Neural cell (in vitro differentiated cells): ENCODE results near the gene NUP42. TPM values are rescaled to one million over a fixed set of nuclear protein-coding genes. Genes with fewer than 3 reads are reported as not detected.

ENCODE experiments used
- H2AFZ ChIP-seq: fragments of 200-600, 300-800 bp; sonication (generic), shearing (Covaris generic); 2 replicates; pipeline ENCODE4 v1.6.0; 2014; ENCODE audit warnings: low read depth, mild to moderate bottlenecking, antibody characterized with exemption, low read length, moderate library complexity
- H3F3A ChIP-seq: fragments of 200-600 bp; shearing (Covaris generic); 2 replicates; pipeline ENCODE4 v1.6.1; 2016; ENCODE audit warnings: mild to moderate bottlenecking, moderate library complexity, mixed read lengths, antibody characterized with exemption, low read length; ENCODE audit not compliant: insufficient read depth, poor library complexity, severe bottlenecking
- H3K27ac ChIP-seq: fragments of 200-600, 300-800 bp; sonication (generic), shearing (Covaris generic); 2 replicates; pipeline ENCODE4 v1.5.1; 2014; ENCODE audit warnings: mild to moderate bottlenecking, low read length, moderate library complexity
- H3K27me3 ChIP-seq: fragments of 300-800, 200-600 bp; sonication (generic), shearing (Covaris generic); 2 replicates; pipeline ENCODE4 v1.6.0; 2014; ENCODE audit warnings: mild to moderate bottlenecking, low read depth, low read length, moderate library complexity; ENCODE audit not compliant: insufficient read depth
- H3K36me3 ChIP-seq: fragments of 300-800, 200-600 bp; sonication (generic), shearing (Covaris generic); 2 replicates; pipeline ENCODE4 v1.5.1; 2014; ENCODE audit warnings: mild to moderate bottlenecking, antibody characterized with exemption, low read length, moderate library complexity; ENCODE audit not compliant: insufficient read depth
- H3K4me2 ChIP-seq: fragments of 300-800, 200-600 bp; sonication (generic), shearing (Covaris generic); 2 replicates; pipeline ENCODE4 v1.6.0; 2014; ENCODE audit warnings: mild to moderate bottlenecking, low read length
- H3K4me3 ChIP-seq: fragments of 300-800, 200-600 bp; sonication (generic), shearing (Covaris generic); 2 replicates; pipeline ENCODE4 v1.5.1; 2014; ENCODE audit warnings: mild to moderate bottlenecking, low read length, moderate library complexity
- H3K79me2 ChIP-seq: fragments of 200-600 bp; shearing (Covaris generic); replicated peaks from 2 replicates; pipeline ENCODE4 v1.6.0; 2014; ENCODE audit warnings: mild to moderate bottlenecking, low read length, moderate library complexity; ENCODE audit not compliant: insufficient read depth
- H3K9ac ChIP-seq: fragments of 300-800, 200-600 bp; sonication (generic), shearing (Covaris generic); 2 replicates; pipeline ENCODE4 v1.6.1; 2016; ENCODE audit warnings: mild to moderate bottlenecking, low read length, mixed read lengths
- H3K9me2 ChIP-seq: fragments of 200-600 bp; shearing (Covaris generic); 2 replicates; pipeline ENCODE4 v1.6.1; 2016; ENCODE audit warnings: mild to moderate bottlenecking, low read length, mixed read lengths; ENCODE audit not compliant: insufficient read depth
- H3K9me3 ChIP-seq: fragments of 200-600, 300-800 bp; sonication (generic), shearing (Covaris generic); 2 replicates; pipeline ENCODE4 v1.6.1; 2016; ENCODE audit warnings: mild to moderate bottlenecking, mixed run types, low read length, moderate library complexity, mixed read lengths
- H4K20me1 ChIP-seq: fragments of 200-600 bp; shearing (Covaris generic); 2 replicates; pipeline ENCODE4 v1.6.1; 2016; ENCODE audit warnings: mild to moderate bottlenecking, mixed run types; ENCODE audit not compliant: insufficient read depth
- EP300 ChIP-seq: fragments of 450-650 bp; conservative IDR thresholded peaks from 2 replicates; pipeline ENCODE4 v1.6.1; 2014; ENCODE audit warnings: antibody characterized with exemption, mild to moderate bottlenecking, moderate library complexity; ENCODE audit not compliant: poor library complexity, severe bottlenecking
- EZH2 ChIP-seq: fragments of 200-600, 300-800 bp; shearing (Covaris generic), sonication (generic); IDR thresholded peaks from 2 replicates; pipeline ENCODE4 v1.6.1; 2014; ENCODE audit warnings: antibody characterized with exemption, low read length, borderline replicate concordance, mild to moderate bottlenecking; ENCODE audit not compliant: insufficient read depth, poor library complexity, severe bottlenecking
- MXI1 ChIP-seq: fragments of 450-650 bp; conservative IDR thresholded peaks from 2 replicates; pipeline ENCODE4 v1.6.1; 2014; ENCODE audit warnings: antibody characterized with exemption, mild to moderate bottlenecking; ENCODE audit not compliant: poor library complexity, severe bottlenecking
- POLR2AphosphoS5 ChIP-seq: IDR thresholded peaks from 2 replicates; pipeline ENCODE4 v1.6.1; 2012
- RAD21 ChIP-seq: fragments of 450-650 bp; conservative IDR thresholded peaks from 2 replicates; pipeline ENCODE4 v1.6.1; 2014; ENCODE audit warnings: antibody characterized with exemption, mild to moderate bottlenecking, moderate library complexity
- SMC3 ChIP-seq: fragments of 450-650 bp; conservative IDR thresholded peaks from 2 replicates; pipeline ENCODE4 v1.6.1; 2014; ENCODE audit warnings: antibody characterized with exemption, mild to moderate bottlenecking, moderate library complexity; ENCODE audit not compliant: poor library complexity
- TAF1 ChIP-seq: IDR thresholded peaks from 2 replicates; pipeline ENCODE4 v1.6.1; 2012; ENCODE audit warnings: low read depth
- polyA plus RNA-seq: library from polyadenylated mRNA; depleted of rRNA; stranded (reverse); fragments of >200 nt; gene quantifications from 2 replicates; pipeline ENCODE4 v1.2.3, GENCODE V29; 2014
- TF ChIP-seq, protein P1 (sequence below): IDR thresholded peaks from 2 replicates; pipeline ENCODE4 v1.6.1; 2012; ENCODE audit warnings: borderline replicate concordance
- TF ChIP-seq, protein P2 (sequence below): fragments of 450-650 bp; IDR thresholded peaks from 2 replicates; pipeline ENCODE4 v1.5.1; 2014; ENCODE audit warnings: antibody characterized with exemption, mild to moderate bottlenecking, moderate library complexity; ENCODE audit not compliant: poor library complexity, severe bottlenecking

NUP42 gene
- polyA plus RNA-seq, 1 donor from 2014 or later, result 106 TPM

DNA sequence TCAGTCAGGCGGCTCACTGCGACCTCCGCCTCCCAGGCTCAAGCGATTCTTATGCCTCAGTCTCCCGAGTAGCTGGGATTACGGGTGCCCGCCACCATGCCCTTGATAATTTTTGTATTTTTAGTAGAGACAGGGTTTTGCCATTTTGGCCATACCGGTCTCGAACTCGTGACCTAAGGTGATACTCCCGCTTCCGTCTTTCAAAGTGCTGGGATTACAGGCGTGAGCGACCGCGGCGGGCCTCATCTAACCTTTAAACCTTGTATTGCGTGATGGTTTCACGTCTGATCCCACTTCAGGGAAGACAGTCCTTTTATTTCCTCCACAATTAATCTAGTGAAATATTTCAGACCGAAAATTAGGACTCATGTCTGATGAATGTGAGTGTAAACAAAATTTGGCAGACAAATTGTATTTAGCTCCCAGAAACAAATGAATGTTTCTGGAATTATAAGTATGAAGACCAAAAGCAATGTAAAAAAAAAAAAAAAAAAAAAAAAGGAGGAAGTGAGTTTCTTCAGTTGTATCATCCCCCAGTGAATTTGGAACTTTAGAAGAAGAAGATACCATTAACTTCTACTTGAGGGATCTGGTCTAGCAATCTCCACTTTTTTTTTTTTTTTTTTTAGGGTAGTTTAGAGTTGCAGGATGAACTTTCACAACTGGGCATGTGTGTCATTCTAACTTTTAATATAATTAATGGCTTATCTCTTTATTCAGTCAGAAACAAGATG lies 1.6 kb downstream of the NUP42 start:
- Histone ChIP-seq H3K27me3 (no peaks in the 10 kb centered on the region), H3K79me2 (peaks cover 37% of the 10 kb centered on the region), H3F3A (peaks cover 4% of the 10 kb centered on the region), H3K9me3 (no peaks in the 10 kb centered on the region), H3K9ac (no peak overlapping the region), H3K27ac (no peak overlapping the region), H3K4me3 (peak overlapping the region; percentile 86), H2AFZ (no peak overlapping the region), H4K20me1 (no peaks in the 10 kb centered on the region), H3K4me2 (peak overlapping the region; percentile 64), H3K9me2 (no peaks in the 10 kb centered on the region), H3K36me3 (no peaks in the 10 kb centered on the region)
- TF ChIP-seq, protein P1, sequence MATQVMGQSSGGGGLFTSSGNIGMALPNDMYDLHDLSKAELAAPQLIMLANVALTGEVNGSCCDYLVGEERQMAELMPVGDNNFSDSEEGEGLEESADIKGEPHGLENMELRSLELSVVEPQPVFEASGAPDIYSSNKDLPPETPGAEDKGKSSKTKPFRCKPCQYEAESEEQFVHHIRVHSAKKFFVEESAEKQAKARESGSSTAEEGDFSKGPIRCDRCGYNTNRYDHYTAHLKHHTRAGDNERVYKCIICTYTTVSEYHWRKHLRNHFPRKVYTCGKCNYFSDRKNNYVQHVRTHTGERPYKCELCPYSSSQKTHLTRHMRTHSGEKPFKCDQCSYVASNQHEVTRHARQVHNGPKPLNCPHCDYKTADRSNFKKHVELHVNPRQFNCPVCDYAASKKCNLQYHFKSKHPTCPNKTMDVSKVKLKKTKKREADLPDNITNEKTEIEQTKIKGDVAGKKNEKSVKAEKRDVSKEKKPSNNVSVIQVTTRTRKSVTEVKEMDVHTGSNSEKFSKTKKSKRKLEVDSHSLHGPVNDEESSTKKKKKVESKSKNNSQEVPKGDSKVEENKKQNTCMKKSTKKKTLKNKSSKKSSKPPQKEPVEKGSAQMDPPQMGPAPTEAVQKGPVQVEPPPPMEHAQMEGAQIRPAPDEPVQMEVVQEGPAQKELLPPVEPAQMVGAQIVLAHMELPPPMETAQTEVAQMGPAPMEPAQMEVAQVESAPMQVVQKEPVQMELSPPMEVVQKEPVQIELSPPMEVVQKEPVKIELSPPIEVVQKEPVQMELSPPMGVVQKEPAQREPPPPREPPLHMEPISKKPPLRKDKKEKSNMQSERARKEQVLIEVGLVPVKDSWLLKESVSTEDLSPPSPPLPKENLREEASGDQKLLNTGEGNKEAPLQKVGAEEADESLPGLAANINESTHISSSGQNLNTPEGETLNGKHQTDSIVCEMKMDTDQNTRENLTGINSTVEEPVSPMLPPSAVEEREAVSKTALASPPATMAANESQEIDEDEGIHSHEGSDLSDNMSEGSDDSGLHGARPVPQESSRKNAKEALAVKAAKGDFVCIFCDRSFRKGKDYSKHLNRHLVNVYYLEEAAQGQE, result no peak
- TF ChIP-seq EZH2 (no peak), EP300 (no peak), TAF1 (no peak), RAD21 (no peak), MXI1 (no peak), SMC3 (no peak), POLR2AphosphoS5 (no peak)
- TF ChIP-seq, protein P2, sequence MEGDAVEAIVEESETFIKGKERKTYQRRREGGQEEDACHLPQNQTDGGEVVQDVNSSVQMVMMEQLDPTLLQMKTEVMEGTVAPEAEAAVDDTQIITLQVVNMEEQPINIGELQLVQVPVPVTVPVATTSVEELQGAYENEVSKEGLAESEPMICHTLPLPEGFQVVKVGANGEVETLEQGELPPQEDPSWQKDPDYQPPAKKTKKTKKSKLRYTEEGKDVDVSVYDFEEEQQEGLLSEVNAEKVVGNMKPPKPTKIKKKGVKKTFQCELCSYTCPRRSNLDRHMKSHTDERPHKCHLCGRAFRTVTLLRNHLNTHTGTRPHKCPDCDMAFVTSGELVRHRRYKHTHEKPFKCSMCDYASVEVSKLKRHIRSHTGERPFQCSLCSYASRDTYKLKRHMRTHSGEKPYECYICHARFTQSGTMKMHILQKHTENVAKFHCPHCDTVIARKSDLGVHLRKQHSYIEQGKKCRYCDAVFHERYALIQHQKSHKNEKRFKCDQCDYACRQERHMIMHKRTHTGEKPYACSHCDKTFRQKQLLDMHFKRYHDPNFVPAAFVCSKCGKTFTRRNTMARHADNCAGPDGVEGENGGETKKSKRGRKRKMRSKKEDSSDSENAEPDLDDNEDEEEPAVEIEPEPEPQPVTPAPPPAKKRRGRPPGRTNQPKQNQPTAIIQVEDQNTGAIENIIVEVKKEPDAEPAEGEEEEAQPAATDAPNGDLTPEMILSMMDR, result no peak

DNA sequence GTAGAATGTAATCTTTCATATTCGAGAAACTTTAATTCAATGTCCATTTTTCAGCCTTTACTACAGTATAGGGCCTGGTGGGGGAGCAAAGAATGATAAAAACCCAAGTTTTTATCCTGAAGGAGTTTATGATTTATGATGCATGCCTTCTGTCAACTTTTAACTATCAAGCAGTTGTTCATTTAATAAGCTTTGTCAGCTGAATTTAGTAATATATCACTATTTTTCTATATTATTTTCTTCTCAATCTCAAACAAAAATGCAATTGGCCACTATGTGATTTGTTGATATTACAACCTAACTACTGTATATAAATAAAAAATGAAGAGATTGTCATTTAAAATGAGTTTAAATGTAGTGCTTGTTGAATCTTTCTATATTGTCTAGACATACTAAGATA lies 2.4 kb downstream of the NUP42 start:
- Histone ChIP-seq H2AFZ (no peak overlapping the region), H3K9me3 (no peaks in the 10 kb centered on the region), H3K27me3 (no peaks in the 10 kb centered on the region), H3K9ac (no peak overlapping the region), H3F3A (peaks cover 4% of the 10 kb centered on the region), H3K27ac (no peak overlapping the region), H3K4me2 (peak overlapping the region; percentile 31), H4K20me1 (no peaks in the 10 kb centered on the region), H3K4me3 (peak overlapping the region; percentile 86), H3K36me3 (no peaks in the 10 kb centered on the region), H3K9me2 (no peaks in the 10 kb centered on the region), H3K79me2 (peaks cover 43% of the 10 kb centered on the region)
- TF ChIP-seq, protein P1, result no peak
- TF ChIP-seq POLR2AphosphoS5, result no peak
